Right atrium auricular region (tissue), 2 donors: ENCODE data around the gene IFI35. TPM values are rescaled to one million over a fixed set of nuclear protein-coding genes. Genes with fewer than 3 reads are reported as not detected.

ENCODE experiments used
- DNase-seq: peaks from one replicate; pipeline ENCODE4 v3.0.0-alpha.2; 2019; ENCODE audit warnings: low spot score
- H3K27ac ChIP-seq, 2 donors: fragments of 200-600 bp; sonication (generic); 1 replicate in 1 of 2; 2 replicates in 1 of 2; pipeline ENCODE4 v1.5.1; 2016 to 2019
- H3K27me3 ChIP-seq, 2 donors: fragments of 200-600 bp; sonication (generic); one replicate each; pipeline versions ENCODE4 v1.5.1 to v1.6.0; 2017 to 2019
- H3K36me3 ChIP-seq: fragments of 200-600 bp; sonication (generic); one replicate; pipeline ENCODE4 v1.5.1; 2016
- H3K4me1 ChIP-seq, 2 donors: fragments of 200-600 bp; sonication (generic); one replicate each; pipeline versions ENCODE4 v1.5.1 to v1.6.0; 2017 to 2019
- H3K4me3 ChIP-seq, 2 donors: fragments of 200-600 bp; sonication (generic); 1 replicate in 1 of 2; 2 replicates in 1 of 2; pipeline ENCODE4 v1.5.1; 2017 to 2019; ENCODE audit warnings: mild to moderate bottlenecking in 1 of 2, moderate library complexity in 1 of 2
- H3K9me3 ChIP-seq, 2 donors: fragments of 200-600 bp; sonication (generic); one replicate each; pipeline ENCODE4 v1.5.1; 2019
- total RNA-seq, 2 donors: library from RNA; depleted of rRNA; stranded (reverse); fragments of >200 nt; gene quantifications; one replicate each; pipeline ENCODE4 v1.1.0, GENCODE V29; 2016
- TF ChIP-seq, protein P1 (sequence below), 2 donors: fragments of 200-600 bp; sonication (generic); IDR thresholded peaks; one replicate each; pipeline ENCODE4 v1.5.1; 2019; ENCODE audit warnings: antibody characterized with exemption in 2 of 2

The IFI35 gene
- total RNA-seq, 2 donors from 2014 or later = 11.4 to 19.0 TPM

DNA sequence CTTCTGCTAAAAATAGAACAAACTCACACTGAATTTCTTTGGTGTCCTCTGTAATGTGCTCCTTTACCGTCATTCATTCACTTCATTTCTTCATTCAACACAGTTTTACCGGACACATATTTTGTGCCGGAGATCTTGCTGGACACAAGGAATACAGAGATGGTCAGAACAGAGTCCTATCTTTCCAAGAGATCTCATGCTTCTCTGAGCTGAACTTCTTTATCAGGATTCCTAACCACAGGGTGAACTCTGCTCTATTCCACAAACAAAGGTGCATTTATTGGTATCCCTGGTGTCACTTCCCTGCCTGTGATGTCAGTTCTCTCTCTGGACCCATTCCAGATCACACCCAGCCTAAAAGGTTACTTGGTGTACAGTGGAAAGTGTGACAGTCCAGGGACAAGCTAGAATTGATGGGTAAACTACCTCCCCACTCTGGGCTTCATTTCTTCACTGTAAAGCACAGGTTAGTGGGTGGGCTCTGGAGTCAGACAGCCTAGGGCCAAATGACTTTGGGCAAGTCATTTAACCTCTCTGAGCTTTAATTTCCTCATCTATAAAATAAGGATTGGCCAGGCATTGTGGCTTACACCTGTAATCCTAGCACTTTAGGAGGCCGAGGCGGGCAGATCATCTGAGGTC, 4.2 kb downstream of the IFI35 start:
- Histone ChIP-seq H3K9me3 (no peaks in the 10 kb centered on the region), H3K27me3 (no peaks in the 10 kb centered on the region), H3K27ac (peak overlapping the region; percentile 35 to 56), H3K4me1 (peaks cover 0 to 71% of the 10 kb centered on the region in 2 donors), H3K4me3 (no peak overlapping the region), H3K36me3 (peaks cover 11% of the 10 kb centered on the region)
- TF ChIP-seq, protein P1, sequence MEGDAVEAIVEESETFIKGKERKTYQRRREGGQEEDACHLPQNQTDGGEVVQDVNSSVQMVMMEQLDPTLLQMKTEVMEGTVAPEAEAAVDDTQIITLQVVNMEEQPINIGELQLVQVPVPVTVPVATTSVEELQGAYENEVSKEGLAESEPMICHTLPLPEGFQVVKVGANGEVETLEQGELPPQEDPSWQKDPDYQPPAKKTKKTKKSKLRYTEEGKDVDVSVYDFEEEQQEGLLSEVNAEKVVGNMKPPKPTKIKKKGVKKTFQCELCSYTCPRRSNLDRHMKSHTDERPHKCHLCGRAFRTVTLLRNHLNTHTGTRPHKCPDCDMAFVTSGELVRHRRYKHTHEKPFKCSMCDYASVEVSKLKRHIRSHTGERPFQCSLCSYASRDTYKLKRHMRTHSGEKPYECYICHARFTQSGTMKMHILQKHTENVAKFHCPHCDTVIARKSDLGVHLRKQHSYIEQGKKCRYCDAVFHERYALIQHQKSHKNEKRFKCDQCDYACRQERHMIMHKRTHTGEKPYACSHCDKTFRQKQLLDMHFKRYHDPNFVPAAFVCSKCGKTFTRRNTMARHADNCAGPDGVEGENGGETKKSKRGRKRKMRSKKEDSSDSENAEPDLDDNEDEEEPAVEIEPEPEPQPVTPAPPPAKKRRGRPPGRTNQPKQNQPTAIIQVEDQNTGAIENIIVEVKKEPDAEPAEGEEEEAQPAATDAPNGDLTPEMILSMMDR (IDR thresholded peaks at IDR 0.05) = no peak
- DNase-seq = no peak

DNA sequence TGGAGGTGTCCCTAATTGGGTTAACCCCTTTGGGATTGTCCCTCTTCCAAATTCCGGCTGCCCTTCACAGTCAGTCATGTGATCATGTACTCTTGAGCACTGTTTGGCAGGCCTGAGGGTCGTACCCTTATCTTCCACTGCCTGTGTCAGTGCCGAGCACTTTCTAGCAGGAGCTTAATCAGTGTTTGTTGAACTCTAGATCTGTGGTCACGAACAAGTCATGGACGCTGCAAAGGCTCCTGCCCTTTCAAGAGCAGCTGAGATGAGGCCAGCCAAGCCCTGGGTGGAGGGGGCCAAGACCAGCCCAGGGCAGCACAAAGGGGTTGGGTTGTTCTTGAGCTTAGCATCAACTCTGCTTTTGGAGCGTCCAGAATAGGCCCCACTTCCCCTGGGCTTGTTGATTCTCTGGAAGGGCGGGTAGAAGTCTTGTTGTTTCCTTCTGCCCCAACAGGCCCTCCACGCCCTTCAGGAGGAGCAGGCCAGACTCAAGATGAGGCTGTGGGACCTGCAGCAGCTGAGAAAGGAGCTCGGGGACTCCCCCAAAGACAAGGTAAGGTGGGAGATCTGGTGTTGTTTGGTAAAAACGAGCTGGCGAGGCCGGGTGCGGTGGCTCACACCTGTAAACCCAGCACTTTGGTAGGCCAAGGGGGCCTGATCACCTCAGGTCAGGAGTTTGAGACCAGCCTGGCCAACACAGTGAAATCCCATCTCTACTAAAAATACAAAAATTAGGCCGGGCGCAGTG, 5.3 kb downstream of the IFI35 start:
- TF ChIP-seq, protein P1 (IDR thresholded peaks at IDR 0.05) = no peak
- Histone ChIP-seq H3K36me3 (peaks cover 22% of the 10 kb centered on the region), H3K4me1 (peaks cover 0 to 78% of the 10 kb centered on the region in 2 donors)

DNA sequence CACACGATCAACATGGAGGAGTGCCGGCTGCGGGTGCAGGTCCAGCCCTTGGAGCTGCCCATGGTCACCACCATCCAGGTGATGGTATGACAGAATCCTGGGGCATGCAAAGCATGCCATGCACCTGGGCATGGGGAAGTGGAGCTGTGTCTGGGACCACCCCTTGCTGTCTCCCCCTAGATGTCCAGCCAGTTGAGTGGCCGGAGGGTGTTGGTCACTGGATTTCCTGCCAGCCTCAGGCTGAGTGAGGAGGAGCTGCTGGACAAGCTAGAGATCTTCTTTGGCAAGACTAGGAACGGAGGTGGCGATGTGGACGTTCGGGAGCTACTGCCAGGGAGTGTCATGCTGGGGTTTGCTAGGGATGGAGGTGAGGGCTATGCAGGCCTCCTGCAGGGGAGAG, 6.7 kb downstream of the IFI35 start:
- DNase-seq = no peak
- TF ChIP-seq, protein P1 (IDR thresholded peaks at IDR 0.05) = no peak
- Histone ChIP-seq H3K27ac (peak overlapping the region in 1 of 2 donors; percentile 56), H3K4me1 (peaks cover 0 to 78% of the 10 kb centered on the region in 2 donors), H3K27me3 (no peaks in the 10 kb centered on the region), H3K36me3 (peaks cover 26% of the 10 kb centered on the region), H3K4me3 (no peak overlapping the region), H3K9me3 (no peaks in the 10 kb centered on the region)

More for the DNA sequence above, 5.3 kb downstream of the IFI35 start:
- no peak for DNase-seq
- Histone ChIP-seq H3K4me3 (no peak overlapping the region), H3K27me3 (no peaks in the 10 kb centered on the region), H3K27ac (peak overlapping the region; percentile 35 to 56), H3K9me3 (no peaks in the 10 kb centered on the region)

DNA sequence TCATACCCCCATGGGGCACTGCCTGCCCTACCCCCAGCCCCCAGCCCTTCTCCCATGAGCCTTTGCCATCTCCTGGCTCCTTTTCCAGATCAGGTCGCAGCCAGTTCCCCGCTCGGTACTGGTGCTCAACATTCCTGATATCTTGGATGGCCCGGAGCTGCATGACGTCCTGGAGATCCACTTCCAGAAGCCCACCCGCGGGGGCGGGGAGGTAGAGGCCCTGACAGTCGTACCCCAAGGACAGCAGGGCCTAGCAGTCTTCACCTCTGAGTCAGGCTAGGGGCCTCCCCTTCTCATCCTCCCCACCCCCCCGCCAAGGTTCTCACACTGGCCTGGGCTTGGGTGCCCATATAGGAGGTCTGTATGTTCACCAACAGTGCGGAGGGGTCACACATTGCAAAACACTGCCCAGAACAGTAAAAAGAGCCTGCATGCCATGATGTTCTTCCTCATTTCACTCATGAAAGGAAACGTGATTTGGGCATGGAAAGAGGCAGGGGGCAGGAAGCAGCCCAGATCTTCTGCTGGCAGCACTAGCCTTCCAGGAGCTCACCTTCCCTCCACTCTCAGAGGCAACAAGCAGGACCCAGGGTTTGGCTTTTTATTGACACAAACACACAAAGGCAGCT, 7.5 kb downstream of the IFI35 start:
- Histone ChIP-seq H3K9me3 (no peaks in the 10 kb centered on the region), H3K27me3 (no peaks in the 10 kb centered on the region), H3K4me3 (no peak overlapping the region), H3K27ac (peak overlapping the region; percentile 64 to 75), H3K4me1 (peaks cover 0 to 84% of the 10 kb centered on the region in 2 donors), H3K36me3 (peaks cover 28% of the 10 kb centered on the region)
- TF ChIP-seq, protein P1 (IDR thresholded peaks at IDR 0.05) = no peak
- DNase-seq = no peak

DNA sequence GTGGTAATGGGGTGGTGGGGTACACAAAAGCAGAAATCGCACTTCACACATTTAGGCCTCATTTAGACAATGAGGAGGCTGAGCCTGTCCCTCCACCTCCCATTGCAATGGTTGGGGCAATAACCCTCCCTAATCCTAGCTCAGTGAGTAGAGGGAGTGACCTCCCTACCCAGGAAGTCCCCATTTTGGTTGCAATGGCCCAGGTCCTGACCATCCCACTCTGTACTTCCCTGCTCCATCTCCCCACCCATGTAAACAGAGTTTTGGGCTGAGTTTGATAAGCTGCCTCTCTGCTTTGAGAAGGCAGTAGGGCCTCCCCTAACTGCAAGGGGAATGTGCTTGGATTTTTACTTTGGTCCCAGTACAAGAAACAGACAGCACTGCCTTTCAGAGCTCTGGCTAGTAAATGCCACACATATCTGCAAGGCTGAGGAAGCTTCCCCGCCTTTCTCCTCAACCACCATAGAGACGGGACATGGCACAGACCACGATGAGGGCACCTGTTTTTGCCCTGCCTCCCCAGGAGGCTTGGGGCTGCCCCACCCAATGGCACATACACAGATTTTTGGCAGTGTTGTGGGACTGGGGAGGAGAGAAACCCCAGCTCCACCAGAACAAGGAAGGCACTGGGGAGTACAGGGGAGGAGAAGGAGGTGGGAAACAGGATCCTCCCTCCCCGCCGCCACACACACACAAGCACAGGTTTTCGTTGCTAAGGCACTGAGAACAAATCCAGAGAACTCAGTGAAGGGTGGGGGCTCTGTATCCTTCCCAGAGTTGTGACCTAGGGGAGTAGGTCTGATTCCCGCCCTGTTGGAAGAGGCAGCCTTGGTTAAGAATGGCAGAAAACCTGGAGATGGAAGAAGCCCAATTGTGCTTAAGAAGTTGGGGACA, 8.3 kb downstream of the IFI35 start:
- no peak for DNase-seq
- Histone ChIP-seq H3K9me3 (no peaks in the 10 kb centered on the region), H3K27me3 (no peaks in the 10 kb centered on the region), H3K27ac (peak overlapping the region; percentile 64 to 75), H3K4me3 (no peak overlapping the region), H3K4me1 (peaks cover 0 to 90% of the 10 kb centered on the region in 2 donors), H3K36me3 (peaks cover 28% of the 10 kb centered on the region)
- TF ChIP-seq, protein P1 (IDR thresholded peaks at IDR 0.05) = no peak
